SKM-1 treated with dmso at 0.1 percent for 144 hours (cell line): Measurements from ENCODE around the gene VMP1.
"Not testable (repeated sequence)": the region's sequence is repeated elsewhere in the genome, so short reads cannot be mapped to it uniquely, and the experiment has no call there.

Source experiments
- DNase-seq: peaks from one replicate; lab custom pipeline; 2025; ENCODE audit not compliant: unreplicated experiment; lab: John Stamatoyannopoulos, UW

VMP1 gene

DNA sequence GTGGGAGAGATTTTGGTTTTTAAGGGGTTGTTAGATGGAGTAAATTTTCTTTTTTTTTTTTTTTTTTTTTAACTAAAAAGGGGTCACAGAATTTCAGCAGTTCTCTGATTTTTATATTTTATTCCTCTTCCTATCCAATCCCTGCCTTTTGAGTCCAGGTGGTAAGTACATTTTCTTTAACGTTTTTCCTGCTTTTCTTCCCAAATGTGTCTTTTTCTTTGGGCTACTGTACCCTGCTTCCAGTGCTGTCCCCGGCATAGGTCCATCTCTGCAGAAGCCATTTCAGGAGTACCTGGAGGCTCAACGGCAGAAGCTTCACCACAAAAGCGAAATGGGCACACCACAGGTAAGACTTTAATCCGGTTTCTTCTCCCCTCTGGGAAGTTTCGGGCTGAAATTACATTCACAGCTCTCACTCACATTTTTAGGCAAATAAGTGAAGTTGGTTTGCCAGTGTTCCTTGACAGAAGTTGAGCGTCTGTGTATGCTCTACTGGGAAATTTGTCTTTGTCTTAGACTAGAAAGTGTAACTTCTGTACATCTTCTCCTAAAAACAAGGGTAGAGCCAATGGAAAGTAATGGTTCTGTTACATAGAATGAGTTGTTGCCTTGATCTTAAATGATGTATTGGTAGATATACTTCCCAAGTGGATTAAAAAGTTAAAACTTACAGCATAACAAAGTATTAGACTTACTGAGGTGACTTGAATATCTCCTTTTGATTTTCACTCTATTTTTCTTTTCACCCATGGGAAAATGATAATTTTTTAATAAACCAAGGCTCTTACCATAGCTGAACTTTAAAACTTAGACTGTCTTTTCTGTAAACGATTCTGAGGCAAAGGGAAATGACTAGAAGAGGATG is 130.8 kb downstream of the VMP1 start:
- DNase-seq: no peak

DNA sequence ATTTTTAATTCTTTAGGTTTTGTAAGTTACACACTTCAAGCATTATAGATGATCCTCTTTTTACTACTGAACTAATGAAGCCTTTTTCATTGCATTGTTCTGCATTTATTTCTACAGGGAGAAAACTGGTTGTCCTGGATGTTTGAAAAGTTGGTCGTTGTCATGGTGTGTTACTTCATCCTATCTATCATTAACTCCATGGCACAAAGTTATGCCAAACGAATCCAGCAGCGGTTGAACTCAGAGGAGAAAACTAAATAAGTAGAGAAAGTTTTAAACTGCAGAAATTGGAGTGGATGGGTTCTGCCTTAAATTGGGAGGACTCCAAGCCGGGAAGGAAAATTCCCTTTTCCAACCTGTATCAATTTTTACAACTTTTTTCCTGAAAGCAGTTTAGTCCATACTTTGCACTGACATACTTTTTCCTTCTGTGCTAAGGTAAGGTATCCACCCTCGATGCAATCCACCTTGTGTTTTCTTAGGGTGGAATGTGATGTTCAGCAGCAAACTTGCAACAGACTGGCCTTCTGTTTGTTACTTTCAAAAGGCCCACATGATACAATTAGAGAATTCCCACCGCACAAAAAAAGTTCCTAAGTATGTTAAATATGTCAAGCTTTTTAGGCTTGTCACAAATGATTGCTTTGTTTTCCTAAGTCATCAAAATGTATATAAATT is 132.3 kb downstream of the VMP1 start:
- no peak for DNase-seq

DNA sequence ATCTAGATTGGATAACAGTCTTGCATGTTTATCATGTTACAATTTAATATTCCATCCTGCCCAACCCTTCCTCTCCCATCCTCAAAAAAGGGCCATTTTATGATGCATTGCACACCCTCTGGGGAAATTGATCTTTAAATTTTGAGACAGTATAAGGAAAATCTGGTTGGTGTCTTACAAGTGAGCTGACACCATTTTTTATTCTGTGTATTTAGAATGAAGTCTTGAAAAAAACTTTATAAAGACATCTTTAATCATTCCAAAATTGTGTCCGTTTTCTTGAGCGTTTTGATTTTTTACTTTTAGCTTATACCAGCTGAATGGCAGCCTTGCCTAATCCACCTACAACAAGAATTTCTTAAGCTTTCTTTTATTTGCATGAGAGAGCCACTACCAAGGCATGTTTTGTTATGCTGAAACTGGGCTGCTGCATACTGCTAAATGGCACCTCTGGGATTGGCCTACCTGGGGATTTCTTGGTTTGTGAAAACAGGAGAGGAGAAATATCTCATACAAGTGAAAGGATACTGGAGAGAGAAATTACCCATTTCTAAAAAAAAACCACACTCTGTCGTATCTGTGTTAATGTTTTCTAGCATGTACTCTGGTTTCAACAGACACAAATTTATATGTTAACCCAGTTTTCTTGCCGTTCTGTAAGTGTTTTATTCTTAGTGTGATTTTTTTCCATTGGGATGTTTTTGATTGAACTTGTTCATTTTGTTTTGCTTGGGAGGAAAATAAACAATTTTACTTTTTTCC is 133.1 kb downstream of the VMP1 start:
- DNase-seq: no peak

DNA sequence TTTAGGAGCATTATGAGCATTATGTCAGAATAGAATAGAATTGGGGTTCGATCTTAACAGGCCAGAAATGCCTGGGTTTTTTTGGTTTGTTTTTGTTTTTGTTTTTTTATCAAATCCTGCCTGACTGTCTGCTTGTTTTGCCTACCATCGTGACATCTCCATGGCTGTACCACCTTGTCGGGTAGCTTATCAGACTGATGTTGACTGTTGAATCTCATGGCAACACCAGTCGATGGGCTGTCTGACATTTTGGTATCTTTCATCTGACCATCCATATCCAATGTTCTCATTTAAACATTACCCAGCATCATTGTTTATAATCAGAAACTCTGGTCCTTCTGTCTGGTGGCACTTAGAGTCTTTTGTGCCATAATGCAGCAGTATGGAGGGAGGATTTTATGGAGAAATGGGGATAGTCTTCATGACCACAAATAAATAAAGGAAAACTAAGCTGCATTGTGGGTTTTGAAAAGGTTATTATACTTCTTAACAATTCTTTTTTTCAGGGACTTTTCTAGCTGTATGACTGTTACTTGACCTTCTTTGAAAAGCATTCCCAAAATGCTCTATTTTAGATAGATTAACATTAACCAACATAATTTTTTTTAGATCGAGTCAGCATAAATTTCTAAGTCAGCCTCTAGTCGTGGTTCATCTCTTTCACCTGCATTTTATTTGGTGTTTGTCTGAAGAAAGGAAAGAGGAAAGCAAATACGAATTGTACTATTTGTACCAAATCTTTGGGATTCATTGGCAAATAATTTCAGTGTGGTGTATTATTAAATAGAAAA is 133.8 kb downstream of the VMP1 start:
- not testable (repeated sequence) for DNase-seq

DNA sequence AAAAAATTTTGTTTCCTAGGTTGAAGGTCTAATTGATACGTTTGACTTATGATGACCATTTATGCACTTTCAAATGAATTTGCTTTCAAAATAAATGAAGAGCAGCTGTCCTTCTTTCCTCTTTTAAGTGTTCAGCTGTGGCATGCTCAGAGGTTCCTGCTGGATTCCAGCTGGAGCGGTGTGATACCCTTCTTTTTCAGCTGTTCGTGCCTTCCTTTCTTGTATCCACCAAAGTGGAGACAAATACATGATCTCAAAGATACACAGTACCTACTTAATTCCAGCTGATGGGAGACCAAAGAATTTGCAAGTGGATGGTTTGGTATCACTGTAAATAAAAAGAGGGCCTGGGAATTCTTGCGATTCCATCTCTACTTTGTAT is 134.4 kb downstream of the VMP1 start:
- not testable (repeated sequence) for DNase-seq

DNA sequence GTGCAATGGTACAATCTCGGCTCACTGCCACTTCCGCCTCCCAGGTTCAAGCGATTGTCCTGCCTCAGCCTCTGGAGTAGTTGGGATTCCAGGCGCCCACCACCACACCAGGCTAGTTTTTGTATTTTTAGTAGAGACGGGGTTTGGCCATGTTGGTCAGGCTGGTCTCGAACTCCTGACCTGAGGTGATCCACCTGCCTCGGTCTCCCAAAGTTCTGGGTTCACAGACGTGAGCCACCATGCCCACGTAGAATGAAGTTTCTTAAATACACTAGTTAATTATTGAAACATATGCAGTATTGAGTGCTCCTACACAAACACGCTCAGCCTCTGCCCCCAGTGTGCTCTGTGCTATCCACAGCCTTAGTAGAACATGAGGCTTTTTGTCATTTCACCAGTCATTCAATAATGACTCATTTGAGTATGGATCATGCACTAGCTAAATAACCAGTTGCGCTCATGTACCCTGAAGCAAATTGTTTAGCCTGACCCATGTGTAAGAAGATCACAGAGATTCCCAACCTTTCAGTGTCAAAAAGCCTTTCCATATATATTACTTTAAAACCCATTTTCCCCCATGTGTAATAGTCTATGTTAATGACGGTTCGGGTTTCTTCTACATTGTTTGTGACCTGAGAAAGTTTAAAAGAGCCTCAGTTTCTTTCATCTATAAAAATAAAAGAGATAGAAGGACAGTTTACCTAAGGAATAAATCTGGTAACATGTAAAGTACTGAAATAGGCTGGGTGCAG is 135.6 kb downstream of the VMP1 start:
- DNase-seq: no peak

DNA sequence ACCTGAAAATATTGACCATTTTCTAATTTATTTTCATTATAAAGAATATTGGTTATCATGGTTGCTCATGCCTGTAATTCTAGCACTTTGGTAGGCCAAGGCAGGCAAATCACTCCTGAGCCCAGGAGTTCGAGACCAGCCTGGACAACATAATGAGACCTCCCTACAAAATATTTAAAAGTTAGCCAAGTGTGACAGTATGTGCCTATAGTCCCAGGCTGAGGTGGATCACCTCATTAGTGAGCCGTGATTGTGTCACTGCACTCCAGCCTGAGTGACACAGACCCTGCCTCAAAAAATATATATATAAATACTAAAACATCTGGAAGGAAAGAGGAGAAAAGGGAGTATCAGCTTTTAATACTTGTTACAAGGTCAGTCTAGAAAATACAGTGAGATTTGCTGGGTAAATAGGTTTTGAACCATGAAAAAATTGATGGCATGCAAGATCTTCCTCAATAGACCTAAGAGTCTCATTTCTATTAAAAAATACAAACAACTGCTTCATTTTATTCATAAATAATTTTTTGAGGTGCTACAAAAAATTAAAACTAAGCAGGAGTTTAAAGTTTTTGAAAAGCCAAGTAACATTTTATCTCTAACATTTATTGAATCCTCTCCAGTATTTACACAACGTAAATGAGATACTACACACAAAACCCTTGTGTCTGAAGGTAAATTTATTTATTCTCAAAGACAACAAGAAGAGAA is 137.6 kb downstream of the VMP1 start:
- DNase-seq: no peak

DNA sequence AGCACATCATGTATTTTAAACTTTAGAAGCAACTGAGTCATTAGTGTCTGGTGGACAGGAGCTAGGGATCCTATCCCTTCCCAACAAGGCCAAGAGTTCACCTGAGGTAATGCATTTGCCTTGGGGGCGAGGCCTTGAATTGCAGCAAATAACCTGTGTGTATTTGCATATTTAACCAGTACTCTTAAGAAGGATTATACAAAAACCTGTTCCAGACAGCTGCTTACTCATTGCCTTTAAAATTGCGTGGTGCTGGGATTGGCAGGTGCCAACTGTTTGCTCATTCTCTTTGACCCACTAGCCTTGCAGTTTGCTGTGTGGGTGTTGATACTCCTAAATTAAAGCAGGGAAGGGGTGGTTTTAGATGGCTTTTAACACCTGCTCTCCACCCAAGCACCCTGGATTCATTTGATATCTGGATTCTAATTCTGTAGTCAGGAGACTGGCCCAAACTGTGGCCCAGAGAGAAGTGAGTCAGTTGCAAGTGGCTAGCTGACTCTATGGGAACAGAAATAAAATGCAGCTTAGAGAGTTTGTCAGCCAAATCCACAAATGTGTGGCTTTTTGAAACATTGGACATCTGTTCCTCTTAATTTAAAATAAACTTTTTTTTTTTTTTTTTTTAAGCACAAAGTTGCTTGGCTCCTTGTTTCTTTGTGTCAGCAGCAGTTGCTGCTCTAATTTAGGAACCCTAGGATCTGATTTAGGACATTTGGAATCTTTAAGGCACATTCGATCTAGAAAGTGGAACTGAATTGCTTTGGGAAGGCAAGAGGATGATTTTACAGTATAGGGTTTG is 138.3 kb downstream of the VMP1 start:
- DNase-seq: no peak

DNA sequence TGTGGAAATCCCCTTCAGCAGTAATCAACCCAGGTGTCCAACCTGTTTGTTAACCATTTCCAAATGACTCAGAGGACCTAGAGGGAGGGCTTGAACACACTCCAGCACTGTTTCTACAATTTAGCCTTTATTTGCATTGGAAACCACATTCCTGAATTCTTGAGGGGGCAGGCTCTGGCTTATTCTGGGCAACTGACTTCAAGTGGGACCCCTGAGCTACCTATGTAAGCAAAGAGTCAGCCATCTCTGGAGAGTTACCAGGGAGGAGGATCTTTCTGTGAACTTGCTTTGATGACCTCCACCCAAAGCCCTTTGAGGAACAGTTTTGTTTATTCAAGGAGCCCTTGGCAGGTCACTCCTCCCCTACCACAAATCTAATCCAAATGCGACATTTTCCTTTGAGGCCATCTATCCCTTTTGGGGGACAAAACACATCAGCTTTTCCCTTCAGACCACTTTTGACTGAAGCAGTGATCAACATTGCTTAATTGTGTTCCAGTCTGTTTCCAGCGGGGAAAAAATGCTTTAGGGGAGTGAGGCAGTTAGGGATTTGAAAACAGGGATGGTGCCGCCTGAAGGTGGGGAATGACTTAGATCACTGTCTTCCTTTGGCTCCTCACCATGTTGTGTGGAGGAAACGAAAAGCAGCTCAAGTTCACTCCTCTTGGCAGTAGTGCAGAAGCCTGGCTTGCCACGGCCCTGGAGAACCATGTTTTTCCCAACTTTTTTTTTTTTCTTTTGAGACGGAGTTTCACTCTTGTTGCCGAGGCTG is 139.1 kb downstream of the VMP1 start:
- DNase-seq: no peak

DNA sequence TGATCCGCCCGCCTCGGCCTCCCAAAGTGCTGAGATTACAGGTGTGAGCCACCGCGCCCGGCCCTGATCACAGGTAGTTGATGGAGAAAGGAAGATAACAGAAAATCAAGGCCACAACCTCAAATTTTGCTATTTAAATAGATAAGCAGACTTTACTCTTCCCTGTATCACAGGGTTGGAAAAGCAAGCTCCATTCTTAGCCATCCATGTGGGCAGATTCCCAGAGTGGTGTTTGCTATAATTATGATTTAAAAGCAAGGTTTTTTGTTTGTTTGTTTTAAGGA is 140.9 kb downstream of the VMP1 start:
- no peak for DNase-seq

DNA sequence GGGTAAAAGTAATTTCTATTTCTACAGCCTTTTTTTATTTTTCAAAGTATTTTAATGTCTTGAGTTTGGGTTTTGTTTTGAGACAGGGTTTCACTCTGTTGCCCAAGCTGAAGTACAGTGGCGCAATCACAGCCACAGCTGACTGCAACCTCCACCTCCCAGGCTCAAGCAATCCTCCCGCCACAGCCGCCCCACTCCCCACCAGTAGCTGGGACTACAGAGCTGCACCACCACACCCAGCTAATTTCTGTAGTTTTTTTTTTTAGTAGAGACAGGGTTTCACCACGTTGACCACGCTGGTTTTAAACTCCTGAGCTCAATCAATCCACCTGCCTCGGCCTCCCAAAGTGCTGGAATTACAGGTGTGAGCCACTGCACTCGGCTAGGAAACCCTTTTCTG is 141.3 kb downstream of the VMP1 start:
- peak; percentile 61 for DNase-seq

DNA sequence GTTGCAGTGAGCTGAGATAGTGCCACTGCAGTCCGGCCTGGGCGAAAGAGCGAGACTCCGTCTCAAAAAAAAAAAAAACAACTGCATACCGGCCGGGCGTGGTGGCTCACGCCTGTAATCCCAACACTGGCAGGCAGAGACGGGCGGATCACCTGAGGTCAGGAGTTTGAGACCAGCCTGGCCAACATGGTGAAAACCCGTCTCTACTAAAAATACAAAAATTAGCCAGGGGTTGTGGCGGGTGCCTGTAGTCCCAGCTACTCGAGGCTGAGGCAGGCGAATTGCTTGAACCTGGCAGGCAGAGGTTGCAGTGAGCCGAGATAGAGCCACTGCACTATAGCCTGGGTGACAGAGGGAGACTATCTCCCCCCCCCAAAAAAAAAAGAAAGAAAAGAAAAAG is 142.9 kb downstream of the VMP1 start:
- DNase-seq: not testable (repeated sequence)

DNA sequence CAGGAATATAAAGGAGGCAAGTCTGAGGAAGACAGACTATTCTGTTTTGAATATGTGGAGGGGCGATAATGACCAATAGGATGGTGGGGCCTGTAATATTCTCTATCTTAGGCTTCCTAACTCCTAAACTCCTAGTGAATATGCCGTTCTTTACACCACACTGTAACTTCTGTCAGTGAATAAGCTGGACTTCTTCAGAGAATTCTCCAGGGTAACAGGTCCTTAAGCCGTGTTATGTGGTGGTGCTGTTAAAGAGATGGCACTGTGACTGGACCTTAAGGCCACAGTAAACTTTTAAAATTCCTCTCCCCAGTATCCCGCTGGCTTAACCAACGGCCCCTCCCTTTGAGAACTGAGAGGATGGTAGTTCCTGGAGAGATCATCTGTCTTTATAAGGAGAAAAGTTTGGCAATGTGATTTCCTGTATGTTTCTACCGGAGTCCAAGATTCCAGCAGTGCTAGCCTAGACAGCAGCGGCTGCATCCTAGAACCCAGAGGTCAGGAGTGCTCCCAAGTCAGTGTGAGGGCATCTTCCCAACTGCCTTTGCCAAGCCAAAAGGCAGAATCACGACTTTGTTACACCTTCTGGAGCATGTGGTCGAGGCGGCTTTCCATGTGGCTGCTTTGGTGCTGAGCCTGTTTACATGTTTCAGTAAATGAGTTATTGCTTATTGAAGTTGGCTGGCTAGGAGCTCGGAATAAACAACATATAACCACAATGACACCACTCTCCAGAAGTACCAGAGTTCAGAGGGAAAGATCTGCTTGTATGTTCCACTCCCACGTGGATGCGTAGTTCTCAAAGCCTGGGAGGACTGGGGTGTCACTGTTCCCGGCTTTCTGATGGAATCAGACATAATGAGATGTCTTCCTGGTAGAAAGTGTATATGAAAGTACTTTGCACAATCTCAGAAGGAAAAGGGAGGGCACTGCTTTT is 144.3 kb downstream of the VMP1 start:
- no peak for DNase-seq

DNA sequence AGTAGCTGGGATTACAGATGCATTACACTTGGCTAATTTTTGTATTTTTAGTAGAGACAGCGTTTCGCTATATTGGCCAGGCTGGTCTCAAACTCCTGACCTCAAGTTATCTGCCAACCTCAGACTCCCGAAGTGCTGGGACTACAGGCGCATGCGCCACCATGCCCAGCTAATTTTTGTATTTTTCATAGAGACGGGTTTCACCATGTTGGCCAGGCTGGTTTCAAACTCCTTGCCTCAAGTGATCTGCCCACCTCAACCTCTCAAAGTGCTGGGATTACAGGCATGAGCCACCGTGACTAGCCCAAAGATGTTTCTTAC is 145.4 kb downstream of the VMP1 start:
- DNase-seq: not testable (repeated sequence)

DNA sequence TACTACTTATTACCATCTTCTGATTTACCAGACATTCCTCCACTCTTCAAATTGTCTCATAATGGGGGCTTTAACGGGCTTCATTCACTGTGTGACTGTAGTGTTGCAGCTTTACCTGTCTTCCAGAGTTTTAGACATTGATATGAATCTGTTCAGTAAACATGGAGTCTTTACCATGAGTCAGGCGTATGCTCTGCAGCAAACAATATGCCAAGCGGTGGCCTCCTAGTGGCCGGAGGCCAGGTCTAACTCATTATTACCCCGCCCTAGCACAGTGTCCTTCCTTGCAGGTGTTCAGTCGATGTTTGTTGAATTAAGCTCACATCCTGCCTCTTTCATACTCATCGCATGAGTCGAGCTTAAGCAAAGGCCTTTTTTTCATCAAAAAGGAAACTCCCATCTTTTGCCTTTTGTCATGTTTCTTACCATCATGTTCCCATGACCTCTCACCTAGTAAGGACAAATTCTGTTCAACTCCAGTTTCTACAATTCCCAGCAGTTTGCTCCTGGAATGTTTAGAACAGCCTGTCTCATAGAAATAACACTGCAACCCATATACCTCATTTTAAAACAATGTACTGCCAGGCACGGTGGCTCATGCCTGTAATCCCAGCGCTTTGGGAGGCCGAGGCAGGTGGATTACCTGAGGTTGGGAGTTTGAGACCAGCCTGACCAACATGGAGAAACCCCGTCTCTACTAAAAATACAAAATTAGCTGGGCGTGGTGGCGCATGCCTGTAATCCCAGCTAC is 145.9 kb downstream of the VMP1 start:
- DNase-seq: no peak

DNA sequence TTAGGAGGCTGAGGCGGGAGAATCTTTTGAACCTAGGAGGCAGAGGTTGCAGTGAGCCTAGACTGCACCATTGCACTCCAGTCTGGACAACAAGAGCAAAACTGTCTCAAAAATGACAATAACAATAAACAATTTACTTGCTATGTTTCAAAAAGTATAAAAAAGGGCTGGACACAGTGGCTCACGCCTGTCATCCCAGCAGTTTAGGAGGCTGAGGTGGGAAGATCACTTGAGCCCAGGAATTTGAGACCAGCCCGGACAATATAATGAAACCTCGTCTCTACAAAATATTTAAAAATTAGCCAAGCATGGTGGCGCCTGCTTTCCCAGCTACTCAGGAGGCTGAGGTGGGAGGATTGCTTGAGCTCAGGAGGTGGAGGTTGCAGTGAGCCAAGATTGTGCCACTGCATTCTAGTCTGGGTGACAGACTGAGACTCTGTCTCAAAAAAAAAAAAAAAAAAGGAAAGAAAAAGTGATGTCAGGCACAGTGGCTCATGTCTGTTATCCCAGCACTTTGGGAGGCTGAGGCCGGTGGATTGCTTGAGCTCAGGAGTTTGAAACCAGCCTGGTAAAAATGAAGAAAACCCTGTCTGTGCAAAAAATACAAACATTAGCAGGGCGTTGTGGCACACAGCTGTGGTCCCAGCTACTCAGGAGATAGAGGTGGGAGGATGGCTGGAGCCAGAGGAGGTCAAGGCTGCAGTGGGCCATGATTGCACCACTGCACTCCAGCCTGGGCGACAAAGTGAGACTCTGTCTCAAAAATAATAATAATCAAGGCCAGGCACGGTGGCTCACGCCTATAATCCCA is 146.7 kb downstream of the VMP1 start:
- not testable (repeated sequence) for DNase-seq
